ENCODE results near the gene PCDHGA4.
"Not testable (repeated sequence)": the region's sequence is repeated elsewhere in the genome, so short reads cannot be mapped to it uniquely, and the experiment has no call there.

PCDHGA4 gene

DNA sequence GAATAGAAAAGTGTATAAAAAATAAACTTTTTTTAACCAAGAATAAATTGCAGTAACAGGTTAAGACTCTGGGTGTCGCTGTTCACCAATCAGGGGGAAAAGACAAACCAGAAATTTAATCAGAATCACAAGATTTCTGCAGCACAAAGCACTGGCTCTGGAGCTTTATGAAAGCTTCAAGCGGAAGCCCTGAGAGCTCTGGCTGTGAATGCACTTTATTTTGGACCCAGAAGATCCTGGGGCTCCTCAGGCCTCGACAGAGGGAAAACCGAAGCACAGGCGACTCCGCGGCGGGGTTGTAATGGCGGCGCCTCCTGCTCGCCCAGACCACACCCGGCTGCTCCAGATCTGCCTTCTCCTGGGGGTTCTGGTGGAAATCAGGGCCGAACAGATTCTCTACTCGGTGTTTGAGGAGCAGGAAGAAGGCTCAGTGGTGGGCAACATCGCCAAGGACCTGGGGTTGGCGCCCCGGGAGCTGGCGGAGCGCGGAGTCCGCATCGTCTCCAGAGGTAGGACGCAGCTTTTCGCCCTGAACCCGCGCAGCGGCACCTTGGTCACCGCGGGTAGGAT is at the start of gene PCDHGA4:
Gene PCDHGA4, plus strand, starts transcription at position 122 of the 570 bp plus-strand sequence. Its CDS starts 87 bp downstream, at position 209.
- DNase-seq, result no peak

DNA sequence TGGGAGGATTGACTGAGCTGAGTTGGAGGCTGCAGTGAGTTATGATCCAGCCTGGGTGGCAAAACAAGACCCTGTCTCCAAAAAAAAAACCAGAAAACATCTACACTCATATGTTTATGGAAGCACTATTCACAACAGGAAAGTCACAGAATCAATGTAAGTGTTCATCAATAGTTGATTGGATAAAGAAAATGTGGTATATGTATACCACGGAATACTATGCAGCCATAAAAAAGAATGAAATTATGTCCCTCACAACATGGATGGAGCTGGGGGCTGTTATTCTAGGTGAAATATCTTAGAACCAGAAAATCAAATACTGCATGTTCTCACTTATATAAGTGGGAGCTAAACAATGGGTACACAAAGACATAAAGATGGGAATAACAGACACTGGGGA is 48.2 kb upstream of the PCDHGA4 start:
- DNase-seq, result no peak

DNA sequence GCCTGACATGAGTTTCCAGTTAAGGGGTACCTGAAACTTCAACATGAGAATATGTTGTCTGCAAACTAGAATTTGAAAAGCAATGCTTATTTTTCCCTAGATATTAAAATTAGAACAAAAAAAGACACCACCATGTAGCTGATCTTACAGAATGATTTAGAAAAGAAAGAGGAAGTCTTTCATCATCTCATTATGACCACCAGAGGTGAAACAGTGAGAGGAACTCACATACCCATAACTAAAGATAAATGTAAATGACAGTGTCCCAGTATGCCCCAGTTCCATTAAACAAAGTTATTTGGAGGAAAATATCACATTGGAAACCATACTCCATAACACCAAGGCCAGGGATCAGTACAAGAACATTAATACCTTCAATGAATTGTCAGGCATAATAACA is 41.1 kb upstream of the PCDHGA4 start:
- no peak for DNase-seq

GRCh38 chr5:141316963-141317362 is 37.9 kb upstream of the PCDHGA4 start:
- not testable (repeated sequence) for DNase-seq

DNA sequence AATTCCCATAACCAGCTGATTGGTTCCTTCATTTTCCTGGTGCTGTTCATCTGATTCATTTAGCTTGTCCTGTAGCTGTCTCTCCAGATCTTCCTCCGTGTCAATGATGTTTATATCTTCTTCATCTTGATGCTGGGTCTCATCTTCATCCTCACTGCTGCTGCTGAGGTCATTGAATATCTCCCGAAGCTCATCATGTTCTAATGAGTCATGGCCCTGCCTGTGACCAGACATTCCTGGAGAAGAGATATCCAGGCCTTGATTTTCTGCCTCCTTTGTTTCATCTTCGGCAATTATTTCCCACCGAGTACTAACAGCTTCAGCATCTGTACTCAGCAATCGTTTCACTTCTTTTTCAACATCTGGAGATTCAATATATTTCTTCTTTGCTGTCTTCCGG is 35.6 kb upstream of the PCDHGA4 start:
- DNase-seq, result no peak

DNA sequence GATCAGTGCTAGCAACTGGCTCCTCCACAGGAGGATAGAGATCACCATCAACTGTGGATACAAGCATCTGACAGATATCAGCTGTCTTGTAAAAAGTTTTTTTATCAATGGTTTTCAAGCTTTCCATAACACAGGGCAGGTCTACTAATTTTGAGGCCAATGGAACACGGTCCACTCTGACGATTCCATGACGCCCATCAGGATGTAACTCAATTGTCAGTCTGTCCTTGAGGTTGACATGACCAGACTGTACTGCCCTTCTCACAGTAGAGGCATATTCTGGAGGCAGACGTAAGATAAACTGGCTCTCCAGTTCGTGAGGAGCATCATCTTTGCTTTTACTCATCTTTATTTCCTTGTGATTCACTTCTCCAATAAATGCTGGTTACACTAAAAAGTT is 35.1 kb upstream of the PCDHGA4 start:
- no peak for DNase-seq

DNA sequence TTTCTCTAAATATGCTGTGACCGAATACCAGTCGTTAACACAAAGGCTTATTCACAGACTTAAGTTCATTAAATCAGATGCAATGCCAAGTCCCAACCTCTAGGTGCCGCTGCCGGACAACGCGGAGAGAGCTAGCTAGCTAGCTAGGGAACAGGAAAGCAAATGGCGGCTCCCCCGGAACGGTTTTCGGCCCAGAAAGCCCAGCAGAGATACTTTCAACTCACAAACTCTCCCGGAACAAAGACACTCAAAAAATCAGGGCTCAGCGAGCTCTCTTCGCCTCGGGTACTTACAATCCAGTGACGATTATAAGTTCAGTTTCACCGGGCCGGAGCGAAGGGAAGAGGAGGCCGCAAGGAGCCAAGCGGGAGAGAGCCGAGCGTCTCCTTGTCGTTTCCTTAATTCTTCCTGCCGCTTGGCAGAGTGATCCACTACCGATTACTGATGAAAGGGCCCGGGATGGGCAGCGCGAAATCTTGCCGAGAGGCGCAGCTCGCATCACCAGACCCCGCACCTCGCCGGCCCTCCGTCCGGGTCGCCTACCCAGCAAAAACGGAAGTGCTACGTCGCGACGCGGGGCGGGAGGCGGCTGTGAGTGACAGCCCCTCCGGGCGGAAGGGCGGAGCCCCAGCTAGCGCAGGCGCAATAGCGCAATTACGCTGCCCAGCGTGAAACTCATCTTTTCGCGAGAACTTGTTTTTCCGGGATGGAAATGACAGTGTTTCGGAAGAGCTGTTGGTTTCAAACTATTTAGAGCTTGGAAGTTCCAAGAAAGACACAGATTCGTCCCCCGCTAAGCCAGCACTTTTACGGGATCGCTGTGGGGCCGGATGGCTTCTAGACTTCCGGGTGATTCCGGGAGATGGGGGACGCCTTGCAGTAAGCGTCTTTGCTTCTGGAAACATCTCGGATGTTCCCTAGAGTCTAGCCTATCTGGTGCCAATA is 34.3 kb upstream of the PCDHGA4 start, which contains the start of gene TAF7:
Gene TAF7, minus strand, starts transcription at position 560 of the 945 bp plus-strand sequence. CDS start 740 bp downstream, outside the sequence.
- DNase-seq, result peak; percentile 13 to 51

- DNase-seq, result no peak
Observed at GRCh38 chr5:141322261-141322660, 32.6 kb upstream of the PCDHGA4 start.

DNA sequence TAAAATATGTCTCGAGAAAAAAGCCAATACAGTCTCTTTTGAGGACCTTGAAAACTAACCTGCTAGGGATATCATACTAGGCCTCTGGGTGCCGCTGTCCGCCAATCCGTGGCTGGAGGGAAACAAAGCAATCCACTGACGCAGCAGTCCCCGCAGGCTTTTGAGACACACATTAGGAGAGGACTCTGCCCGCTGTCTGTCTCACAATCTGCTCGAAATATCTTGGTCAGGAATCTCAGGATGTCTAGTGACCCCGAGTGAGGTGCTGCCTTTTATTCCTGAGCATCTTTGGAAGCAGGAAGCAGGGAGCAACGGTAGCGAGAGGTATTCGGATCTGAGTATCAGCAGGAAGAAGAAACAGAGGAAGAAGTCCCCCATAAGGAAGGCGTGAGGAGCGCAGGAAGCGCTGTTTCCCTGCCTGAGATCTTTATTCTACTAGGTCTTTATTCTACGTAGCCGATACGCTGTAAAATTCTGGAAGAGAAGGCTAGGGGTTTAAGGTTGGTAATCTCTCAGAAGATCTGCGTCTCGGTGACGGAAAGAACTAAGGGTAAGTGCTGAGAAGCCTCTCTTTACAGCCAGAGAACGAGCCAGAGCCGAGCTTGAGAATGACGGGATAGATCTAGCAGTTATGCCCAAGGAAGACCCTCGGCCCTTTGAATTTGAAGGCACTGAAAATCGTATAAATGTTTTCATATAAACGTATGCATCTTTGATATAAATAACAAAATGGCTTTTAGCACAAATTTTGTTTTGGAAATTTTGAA is 28.6 kb upstream of the PCDHGA4 start:
- DNase-seq, result peak in 1 of 2 experiments; percentile 48

DNA sequence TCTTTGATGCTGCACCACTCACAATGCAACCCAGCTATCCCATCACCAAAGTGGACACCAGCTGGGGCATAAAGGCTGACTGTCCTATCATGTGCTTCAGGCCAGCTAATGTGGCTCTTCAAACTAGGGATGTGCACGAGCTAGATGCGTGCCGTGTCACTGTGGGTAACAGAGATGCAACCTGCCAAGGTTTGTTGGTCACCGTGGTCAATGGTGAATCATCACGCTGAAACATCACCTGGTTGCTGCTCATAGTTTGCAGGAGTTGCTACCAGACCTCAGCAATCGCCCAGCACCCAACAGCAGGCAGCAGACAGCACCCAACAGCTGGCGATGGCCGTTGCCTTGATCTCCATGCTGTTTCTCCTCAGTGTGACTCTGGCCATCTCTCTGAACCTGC is 26.6 kb upstream of the PCDHGA4 start:
- DNase-seq, result no peak

DNA sequence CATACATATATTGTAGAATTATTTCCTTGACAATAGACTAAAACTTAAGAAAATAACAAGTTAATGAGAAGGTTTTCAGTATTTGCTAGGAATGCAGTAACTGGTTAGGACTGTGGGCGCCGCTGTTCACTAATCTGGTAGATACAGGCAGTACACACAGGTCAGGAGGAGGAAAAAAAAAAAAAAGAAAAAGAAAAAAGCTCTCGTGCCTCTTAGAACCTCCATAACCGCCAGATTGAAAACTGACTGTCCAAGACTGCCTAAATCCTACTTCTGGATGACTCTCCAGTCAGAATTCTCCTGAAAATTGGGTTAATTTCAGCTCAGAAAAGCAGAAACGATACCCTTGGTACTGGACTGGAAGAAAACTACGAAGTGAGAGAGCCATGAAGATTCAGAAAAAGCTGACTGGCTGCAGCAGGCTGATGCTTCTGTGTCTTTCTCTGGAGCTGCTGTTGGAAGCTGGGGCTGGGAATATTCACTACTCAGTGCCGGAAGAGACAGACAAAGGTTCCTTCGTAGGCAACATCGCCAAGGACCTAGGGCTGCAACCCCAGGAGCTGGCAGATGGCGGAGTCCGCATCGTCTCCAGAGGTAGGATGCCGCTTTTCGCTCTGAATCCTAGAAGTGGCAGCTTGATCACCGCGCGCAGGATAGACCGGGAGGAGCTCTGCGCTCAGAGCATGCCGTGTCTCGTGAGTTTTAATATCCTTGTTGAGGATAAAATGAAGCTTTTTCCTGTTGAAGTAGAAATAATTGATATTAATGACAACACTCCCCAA is 24.3 kb upstream of the PCDHGA4 start, which contains the start of gene PCDHGA1:
Gene PCDHGA1, plus strand, starts transcription at position 216 of the 782 bp plus-strand sequence.
- DNase-seq, result no peak

DNA sequence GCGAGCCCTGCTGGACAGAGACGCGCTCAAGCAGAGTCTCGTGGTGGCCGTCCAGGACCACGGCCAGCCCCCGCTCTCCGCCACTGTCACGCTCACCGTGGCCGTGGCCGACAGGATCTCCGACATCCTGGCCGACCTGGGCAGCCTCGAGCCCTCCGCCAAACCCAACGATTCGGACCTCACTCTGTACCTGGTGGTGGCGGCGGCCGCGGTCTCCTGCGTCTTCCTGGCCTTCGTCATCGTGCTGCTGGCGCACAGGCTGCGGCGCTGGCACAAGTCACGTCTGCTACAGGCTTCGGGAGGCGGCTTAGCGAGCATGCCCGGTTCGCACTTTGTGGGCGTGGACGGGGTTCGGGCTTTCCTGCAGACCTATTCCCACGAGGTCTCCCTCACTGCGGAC is 22.2 kb upstream of the PCDHGA4 start:
- DNase-seq, result not testable (repeated sequence)

DNA sequence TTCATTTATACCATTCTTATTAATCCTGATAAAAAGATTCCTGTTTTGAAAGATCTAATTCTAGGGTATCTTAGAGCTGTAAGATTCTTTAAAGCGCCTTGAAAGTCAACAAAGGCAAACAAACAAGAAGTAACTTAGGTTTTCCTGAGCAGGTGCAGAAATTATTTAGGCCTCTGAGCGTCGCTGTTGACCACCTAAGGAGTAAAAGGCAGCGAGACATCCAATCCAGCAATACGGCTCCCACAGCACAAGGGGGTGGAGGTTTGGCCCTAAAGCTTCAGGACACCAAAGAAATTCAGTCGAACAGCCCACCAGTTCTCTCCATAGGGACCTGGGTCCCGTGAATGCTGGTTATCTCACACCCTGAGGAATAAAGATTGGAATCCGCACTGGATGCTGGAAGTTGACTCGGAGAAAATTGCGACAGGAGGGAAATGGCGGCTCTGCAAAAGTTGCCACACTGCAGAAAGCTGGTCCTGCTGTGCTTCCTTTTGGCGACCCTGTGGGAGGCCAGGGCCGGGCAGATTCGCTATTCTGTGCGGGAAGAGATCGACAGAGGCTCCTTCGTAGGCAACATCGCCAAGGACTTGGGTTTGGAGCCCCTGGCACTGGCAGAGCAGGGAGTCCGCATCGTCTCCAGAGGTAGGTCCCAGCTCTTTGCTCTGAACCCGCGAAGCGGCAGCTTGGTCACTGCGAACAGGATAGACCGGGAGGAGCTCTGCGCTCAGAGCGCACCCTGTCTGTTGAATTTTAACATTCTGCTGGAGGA is 16.1 kb upstream of the PCDHGA4 start, which contains the start of gene PCDHGA2:
Gene PCDHGA2, plus strand, starts transcription at position 223 of the 769 bp plus-strand sequence.
- no peak for DNase-seq

DNA sequence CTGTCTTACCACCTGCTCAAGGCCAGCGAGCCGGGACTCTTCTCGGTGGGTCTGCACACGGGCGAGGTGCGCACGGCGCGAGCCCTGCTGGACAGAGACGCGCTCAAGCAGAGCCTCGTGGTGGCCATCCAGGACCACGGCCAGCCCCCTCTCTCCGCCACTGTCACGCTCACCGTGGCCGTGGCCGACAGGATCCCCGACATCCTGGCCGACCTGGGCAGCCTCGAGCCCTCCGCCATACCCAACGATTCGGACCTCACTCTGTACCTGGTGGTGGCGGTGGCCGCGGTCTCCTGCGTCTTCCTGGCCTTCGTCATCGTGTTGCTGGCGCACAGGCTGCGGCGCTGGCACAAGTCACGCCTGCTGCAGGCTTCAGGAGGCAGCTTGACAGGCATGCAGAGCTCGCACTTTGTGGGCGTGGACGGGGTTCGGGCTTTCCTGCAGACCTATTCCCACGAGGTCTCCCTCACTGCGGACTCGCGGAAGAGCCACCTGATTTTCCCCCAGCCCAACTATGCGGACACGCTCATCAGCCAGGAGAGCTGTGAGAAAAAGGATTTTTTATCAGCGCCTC is 14.0 kb upstream of the PCDHGA4 start:
- not testable (repeated sequence) for DNase-seq

DNA sequence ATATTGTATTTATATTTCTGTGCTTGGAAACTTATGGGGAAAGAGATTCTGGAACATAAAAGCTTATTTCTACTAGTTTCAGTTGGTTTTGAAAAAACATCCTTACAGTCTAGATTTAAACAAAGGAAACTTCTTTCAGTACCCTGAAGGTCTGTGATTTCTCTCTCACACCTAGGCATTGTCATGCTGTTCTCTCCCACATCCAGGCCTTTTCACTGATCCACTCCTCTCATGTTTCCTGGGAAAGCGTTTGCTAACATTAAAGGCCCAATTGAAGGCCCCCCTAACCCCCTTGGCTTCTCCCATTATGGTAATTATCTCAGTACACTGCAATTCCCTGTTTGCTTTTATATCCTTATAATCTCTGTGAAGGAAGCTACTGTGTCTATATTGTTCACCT is 12.0 kb upstream of the PCDHGA4 start:
- DNase-seq, result no peak

- no peak for DNase-seq
Observed at GRCh38 chr5:141343242-141343952, 11.4 kb upstream of the PCDHGA4 start, which contains the start of gene PCDHGA3. TSS of gene PCDHGA3 (plus strand) at chr5:141343829. CDS start at chr5:141344034, 205 bp downstream.

DNA sequence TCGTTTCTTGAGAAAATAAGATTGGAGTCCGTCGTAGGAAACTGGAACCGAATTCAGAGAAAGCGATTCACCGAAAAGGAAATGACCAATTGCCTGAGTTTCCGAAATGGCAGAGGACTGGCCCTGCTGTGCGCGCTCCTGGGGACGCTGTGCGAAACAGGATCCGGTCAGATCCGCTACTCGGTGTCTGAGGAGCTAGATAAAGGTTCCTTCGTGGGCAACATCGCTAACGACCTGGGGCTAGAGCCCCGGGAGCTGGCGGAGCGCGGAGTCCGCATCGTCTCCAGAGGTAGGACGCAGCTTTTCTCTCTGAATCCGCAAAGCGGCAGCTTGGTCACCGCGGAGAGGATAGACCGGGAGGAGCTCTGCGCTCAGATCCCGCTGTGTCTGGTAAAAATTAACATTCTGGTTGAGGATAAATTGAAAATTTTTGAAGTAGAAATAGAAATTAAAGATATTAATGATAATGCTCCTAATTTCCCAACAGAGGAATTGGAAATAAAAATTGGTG is 10.8 kb upstream of the PCDHGA4 start:
- DNase-seq, result no peak

- no peak for DNase-seq
Observed at GRCh38 chr5:141345327-141345726, 9.5 kb upstream of the PCDHGA4 start.

- DNase-seq, result not testable (repeated sequence)
Observed at GRCh38 chr5:141346017-141346416, 8.8 kb upstream of the PCDHGA4 start.
